SH-SY5Y (cell line): Measurements from ENCODE around the gene SIM2.

Source experiments
- GATA2 ChIP-seq: IDR thresholded peaks from 2 replicates; pipeline ENCODE4 v1.6.1; 2011; ENCODE audit warnings: mild to moderate bottlenecking, low read depth, low read length
- GATA3 ChIP-seq: IDR thresholded peaks from 2 replicates; pipeline ENCODE4 v1.6.1; 2011; ENCODE audit warnings: low read depth, mild to moderate bottlenecking, low read length, moderate library complexity

Gene SIM2

DNA sequence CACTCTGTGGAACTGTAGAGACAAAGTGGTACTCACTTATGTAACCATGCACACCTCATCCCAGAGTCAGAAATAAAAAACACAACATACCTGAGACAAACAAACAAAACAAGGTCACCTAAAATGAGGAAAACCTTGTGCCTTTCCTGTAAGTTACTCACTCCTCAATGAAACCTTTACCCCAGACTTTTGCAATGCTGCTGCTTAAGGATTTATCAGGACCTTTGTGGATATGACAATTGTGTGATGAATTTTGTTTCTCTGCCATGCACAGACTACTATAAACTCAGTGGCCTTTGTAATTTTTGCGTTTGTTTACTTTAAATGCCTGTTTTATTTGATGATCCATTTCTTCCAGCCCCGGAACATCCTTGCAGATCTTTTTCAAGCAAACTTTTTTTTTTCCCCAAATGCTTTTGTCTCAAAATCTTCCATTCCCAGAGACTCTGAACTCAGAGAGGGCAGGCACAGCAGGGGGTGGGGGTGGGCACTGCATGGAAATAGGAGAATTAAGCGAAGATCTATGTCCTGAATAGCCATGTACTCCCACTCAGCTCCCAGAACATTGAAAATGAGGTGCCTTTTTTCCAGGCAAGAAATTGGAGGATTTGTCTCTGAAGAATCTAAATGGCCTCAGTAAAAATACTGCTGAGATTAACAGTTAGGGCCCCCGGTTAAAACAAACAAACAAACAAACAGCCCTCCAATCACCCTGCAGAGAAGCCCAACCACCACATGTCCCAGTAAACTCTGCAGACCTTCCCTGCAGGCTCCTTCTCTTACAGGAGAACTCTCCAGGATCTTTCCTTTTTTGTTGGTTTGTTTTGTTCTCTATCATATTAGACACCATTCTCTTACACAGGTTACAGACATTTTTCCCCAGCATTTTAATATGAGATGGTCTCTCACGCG is 22.6 kb upstream of the SIM2 start:
- TF ChIP-seq GATA3 (no peak), GATA2 (no peak)

DNA sequence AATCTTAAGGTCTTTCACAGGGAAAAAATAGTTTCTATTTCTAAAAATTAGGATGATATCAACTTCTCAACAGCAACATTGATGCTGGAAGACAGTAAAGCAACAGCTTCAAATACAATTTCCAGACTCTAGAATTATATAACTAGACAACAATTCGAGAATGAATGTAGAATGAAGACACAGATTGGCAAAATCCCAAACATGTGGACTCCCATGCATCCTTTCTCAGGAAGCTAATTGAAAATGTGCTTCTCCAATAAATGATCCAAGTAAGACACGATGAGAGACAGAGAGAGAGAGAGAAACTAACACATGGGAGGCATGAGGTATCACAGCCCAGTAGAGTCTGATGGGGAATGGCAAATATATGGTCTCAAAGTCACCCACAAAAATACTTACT is 21.5 kb upstream of the SIM2 start:
- TF ChIP-seq GATA3 = no peak
- no peak for TF ChIP-seq GATA2

- TF ChIP-seq GATA2 (no peak), GATA3 (no peak)
These were observed 20.4 kb upstream of the SIM2 start for GRCh38 chr21:36678538-36678937.

GRCh38 chr21:36681117-36681631 is 17.7 kb upstream of the SIM2 start:
- TF ChIP-seq GATA2 (no peak), GATA3 (no peak)

GRCh38 chr21:36684957-36685714 is 13.8 kb upstream of the SIM2 start:
- no peak for TF ChIP-seq GATA3
- no peak for TF ChIP-seq GATA2

GRCh38 chr21:36686955-36687354 is 12.0 kb upstream of the SIM2 start:
- no peak for TF ChIP-seq GATA2
- no peak for TF ChIP-seq GATA3

- TF ChIP-seq GATA3 (no peak), GATA2 (no peak)
These were observed 10.6 kb upstream of the SIM2 start for GRCh38 chr21:36688324-36688723.

DNA sequence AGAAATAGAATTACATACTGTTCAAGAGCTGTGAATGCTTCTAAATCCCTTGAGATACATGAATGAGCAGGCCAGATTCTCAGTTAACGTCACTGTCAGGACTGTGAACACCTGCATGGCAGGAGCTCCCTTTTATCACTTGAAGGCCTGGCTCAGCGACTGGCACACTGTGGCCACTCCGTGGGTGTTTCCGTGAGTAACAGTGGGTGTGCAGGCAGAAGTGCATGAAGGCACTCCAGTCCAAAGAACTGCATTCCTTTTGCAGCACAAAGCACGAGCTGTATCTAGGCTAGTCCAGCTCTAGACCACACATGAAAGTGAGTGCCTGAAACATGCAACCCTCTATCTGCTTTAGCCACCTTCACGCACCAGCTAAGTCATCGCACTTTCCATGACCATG is 9.6 kb upstream of the SIM2 start:
- TF ChIP-seq GATA3 (no peak), GATA2 (no peak)

- TF ChIP-seq GATA2 = no peak
- TF ChIP-seq GATA3 = no peak
These were observed 8.0 kb upstream of the SIM2 start for GRCh38 chr21:36690628-36691554.

DNA sequence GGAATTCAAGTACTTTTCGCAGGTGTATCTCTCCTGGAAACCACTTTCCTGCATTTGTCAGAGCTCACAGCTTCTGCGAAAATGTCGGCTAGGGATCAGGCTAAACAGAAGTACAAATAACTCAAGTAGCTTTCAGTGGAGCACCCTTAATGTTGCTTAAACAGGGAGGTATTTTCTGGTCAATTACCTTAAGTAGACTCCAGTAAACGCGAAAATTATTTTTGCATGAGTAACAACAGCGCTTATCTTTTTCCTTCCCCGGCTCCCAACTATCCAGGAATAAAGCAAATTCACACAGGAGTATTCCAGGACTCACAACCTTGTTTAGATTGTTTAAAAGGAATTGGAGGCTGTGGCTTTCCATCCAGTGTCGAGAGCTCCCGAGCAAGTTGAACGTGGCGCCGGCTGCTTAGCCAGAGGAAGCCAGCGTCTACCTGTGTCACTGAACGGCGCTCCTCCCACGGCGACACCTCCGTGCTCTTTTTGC is 7.3 kb upstream of the SIM2 start:
- no peak for TF ChIP-seq GATA2

GRCh38 chr21:36692114-36692834 is 6.6 kb upstream of the SIM2 start:
- no peak for TF ChIP-seq GATA3
- TF ChIP-seq GATA2 = no peak

DNA sequence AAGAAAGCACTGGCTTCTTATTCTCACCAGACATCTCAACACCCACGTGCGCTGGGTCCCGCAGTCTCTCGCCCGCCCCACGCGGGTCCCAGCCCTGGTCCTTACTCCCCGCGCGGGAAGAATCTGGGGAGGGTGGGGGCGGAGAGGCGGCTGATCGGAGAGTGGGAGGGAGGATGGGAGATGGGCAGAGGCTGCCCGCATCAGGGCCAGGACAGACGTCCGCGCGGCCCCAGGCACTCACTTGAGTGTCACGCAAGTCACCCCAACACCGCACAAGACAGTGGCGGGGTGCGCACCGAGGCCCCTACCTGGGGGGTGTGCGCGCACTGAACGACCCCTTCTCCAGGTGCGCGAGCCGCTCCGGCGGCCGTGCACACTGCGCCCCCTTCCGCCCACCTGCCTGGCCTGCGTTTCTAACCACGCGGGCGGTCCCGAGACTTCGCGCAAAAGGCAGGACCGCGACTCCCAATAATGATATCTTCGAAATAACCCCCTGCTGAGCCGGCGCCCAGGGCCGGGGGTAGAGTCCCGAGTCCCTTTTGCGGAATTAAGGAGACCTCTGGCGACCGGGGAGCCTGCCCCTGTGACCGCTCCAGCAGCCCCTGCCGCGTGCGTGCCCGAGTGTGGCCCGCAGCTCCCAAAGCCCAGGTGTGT is 6.0 kb upstream of the SIM2 start:
- TF ChIP-seq GATA2 (no peak), GATA3 (no peak)
